ENCODE data around the gene SLC9C2. TPM values are rescaled to one million over a fixed set of nuclear protein-coding genes. Genes with fewer than 3 reads are reported as not detected.
"Not testable (repeated sequence)": the region's sequence is repeated elsewhere in the genome, so short reads cannot be mapped to it uniquely, and the experiment has no call there.

The SLC9C2 gene
- total RNA-seq, 1 donor from 2014 or later = 0.60 TPM

DNA sequence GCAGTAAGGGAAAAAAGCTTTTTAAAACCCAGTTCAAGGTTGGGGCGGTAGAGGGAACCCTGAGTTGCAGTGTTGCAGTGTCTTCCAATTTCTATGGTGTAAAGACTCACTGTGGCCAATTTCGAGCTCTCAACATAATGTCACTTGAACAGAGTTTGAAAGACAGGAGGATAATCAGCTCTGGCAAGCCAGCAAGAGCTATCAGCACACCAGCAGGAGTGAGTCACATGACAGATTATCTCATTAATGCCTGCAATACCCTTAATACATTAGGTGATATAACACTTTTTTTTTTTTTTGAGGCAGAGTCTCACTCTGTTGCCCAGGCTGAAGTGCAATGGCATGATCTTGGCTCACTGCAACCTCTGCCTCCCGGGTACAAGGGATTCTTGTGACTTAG, 22.8 kb downstream of the SLC9C2 start:
- DNase-seq (ENCODE audit: low read depth) = no peak

DNA sequence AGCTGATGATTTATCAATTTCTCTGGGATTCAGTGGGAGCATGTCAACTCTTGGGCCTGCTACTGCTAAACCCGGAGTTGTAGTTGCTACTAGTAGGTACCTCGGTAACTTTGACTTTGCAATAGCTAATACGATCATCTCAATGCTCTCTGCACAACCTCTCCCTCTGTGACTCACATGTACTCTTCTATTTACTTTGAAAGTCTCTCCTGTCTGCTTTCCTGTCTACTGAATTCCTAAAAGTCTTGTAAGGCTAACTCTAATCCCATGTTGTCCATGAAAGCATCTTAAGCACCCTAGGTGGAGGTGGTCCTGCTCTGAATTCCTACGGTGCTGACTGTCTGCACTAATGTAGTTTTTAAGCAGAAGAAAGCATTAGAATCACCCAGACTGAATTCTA, 29.3 kb downstream of the SLC9C2 start:
- DNase-seq (ENCODE audit: low read depth) = no peak

DNA sequence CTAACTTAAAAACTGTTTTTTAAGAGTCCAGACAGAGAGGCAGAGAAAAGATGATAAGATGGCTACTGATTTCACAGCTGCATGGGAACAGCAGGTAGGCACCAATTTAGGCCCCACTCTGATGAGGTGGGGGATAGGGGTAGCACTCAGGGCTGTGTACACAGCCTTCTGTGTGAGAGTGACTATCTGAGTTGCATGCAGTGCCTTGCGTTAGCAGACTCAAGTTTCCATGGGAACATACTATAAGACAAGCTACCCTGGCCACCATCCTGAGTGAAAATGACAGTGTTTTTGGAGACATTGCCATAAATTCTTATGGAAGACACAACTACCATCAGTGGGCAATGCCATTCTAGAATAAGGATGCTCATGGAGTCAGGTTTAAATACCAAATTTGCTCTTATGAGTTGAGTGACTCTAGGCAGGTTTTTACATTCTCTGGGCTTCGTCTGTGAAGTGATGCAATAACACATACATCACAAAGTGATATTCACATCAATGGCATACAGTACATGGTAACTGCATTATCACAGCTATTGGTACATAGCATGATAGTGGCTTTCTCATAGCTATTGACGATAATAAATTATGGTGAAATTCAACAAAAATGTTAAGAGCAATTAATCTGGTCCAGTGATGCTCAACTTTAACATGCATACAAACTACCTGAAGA, 30.5 kb downstream of the SLC9C2 start:
- DNase-seq (ENCODE audit: low read depth) = no peak

DNA sequence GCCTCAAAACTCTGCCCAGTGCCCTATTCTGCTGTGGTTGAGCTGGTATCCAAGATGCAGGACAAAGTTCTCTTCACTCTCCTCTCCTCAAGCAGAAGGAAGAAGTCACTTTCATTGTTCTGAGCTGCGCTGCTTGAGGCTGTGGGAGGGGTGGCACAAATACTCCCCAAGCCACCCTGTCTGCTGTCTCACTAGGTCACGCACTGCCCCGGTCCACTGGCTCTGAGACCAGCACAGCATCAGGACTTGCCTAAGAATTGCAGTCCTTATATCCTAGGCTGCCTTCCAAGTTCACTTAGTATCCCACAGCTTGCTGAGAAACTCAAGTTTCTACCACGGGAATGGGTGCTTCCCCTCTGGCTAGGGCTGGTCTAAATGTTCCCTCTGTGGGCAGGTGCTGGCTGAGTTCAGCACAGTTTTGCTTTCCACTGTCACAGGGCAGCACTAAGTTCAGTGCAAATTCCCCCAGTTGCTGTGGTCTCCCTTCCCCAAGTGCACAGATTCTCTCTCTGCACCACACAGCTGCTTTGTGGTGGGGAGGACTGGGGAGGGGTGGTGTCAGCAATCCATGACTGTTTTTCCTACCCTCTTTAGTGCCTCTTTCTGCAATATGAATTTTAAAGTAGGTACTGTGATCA, 32.4 kb downstream of the SLC9C2 start:
- DNase-seq (ENCODE audit: low read depth) = peak; percentile 6

DNA sequence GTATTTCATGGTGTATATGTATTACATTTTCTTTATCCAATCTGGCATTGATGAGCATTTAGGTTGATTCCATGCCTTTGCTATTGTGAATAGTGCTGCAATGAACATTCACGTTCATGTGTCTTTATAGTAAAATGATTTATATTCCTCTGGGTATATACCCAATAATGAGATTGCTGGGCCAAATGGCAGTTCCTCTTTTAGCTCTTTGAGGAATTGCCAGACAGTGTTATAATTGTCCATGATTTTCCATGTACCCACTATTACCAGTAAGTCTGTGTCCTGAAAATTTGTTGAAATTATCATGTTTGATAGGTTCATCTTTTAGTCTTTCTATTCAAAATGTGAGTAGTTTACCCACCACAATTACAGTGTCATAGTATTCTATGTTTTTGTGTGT, 34.4 kb downstream of the SLC9C2 start:
- DNase-seq (ENCODE audit: low read depth) = no peak

DNA sequence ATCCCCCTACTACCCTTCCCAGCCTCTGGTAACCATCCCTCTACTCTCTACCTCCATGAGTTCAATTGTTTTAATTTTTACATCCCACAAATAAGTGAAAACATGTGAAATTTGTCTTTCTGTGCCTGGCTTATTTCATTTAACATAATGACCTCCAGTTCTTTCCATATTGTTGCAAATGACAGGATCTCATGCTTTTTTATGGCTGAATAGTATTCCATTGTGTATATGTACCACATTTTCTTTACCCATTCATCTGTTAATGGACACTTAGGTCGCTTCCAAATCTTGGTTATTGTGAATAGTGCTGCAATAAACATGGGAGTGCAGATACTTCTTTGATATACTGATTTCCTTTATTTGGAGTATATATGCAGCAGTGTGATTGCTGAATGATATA, 39.0 kb downstream of the SLC9C2 start:
- not testable (repeated sequence) for DNase-seq (ENCODE audit: low read depth)

DNA sequence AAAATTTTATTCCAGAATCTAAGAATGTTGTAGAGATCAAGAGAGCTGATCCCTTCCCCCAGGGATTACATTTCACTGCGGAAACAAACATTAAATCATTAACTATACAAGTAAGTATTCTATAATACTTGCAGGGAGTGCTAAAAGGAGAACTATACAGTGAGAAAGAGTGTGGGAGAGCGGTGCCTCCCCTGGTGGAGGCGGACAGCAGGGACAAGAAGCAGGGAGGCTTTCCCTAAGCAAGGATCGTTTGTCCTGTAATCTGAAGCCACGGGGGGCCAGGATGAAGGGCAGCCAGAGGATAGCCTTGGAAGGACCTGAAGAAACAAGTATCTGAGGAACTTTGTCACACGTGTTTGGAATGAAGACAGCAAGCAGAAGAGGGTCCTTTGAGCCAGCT, 40.1 kb downstream of the SLC9C2 start:
- no peak for DNase-seq (ENCODE audit: low read depth)

DNA sequence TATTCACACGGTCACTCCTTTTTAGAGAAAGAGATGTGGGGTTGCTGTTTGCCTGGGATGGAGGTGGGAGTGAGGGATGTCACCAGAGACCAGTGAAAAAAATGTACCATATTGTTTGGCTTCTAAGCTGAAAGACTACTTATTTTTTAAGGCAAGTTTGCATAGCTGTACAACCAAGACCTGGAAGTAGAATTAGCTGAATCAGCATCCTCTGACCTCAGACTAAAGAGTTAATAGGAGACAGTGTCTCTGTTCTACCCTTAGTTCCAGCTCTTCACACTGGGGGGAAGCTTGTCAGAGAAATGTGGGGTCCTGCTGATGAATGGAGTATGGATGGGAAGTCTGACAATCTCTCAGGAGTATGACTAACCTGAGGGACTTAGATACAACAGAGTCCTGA, 41.6 kb downstream of the SLC9C2 start:
- DNase-seq (ENCODE audit: low read depth) = no peak

DNA sequence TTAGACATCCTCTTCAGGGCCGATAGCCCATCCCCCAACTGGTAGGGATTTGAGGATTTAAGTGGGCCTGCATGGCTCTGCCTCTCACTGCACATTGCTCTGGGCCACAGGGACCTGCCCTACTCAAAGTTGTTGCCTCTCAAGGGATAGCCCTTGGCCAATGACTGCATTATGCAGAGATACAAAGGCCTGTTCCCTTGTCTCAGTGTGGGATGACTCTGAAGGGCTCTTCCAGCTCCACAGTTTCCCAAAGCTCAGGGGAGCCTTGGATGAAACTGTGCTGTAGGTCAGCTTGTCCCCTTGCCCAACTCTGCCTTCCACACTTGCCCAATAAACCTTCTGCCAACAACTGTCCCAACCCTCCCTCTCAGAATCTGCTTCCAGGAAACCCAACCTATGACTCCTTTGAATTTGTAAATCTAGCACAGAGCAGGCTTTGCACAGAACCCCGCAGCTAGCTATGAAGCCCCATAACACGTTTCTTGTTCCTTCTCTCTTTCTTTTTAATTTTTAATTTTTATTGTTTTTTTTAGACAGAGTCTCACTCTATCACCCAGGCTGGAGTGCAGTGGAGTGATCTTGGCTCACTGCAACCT, 42.5 kb downstream of the SLC9C2 start:
- DNase-seq (ENCODE audit: low read depth) = no peak

DNA sequence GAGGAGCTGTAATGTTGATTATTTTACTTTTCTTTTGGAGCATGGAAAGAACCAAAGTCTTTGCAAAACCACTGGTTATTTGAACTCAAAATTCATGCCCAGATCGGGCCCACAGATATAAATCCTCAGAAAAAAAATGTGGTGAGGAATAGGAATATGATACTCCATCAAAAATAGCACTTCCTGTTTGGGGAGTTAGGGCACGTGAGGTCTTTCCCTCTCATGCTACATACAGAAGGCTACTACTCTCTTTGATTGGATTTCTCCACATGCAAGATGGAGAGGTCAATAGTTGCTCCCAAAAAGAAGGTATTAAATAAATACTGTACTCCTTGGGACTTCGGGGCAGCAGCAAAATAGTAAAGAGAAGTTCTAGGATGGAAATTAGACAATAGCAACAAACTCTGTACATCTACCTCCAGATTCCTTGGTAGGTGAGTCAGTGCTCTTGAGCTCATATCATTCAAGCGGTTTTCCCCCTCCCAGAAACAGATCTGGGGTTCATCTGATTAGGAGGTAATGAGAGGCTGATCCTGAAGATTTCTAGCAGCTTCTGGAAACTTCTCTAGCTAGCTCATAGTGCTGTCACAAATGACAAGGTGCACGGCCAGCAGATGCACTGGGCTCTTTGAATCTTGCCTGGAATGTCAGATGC, 47.1 kb downstream of the SLC9C2 start:
- DNase-seq (ENCODE audit: low read depth) = no peak

DNA sequence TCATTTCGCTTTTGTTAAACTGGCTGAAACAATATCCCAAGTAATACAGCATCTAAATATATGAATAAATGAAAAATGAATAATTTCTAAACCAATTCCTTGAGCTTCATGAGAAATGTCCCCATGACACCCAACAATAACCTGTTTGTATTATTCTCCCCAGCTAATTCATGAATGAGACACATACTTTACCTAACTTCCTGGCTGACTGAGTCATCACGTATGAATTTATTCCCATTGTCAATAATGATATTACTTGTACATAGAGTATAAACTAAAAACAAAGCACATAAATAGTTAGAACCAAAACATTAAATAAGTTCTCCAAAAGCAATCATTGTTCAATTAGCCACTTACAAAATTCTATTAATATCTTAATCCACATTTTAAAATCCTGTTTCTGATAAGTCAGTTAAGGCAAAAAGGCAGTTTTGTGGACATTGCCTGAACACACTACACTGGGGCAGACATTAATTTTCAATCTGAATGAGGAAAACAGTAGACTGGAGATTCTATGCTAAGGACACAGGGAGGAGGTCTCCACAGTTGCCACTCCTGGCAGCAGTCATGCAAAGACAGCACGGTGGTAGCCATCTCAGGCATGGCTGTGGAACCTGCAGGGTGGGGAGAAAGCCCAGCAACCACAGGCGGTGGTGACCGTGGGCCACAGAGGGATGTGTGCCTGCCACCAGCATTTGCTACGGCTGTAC, 48.2 kb downstream of the SLC9C2 start:
- DNase-seq (ENCODE audit: low read depth) = peak; percentile 43

DNA sequence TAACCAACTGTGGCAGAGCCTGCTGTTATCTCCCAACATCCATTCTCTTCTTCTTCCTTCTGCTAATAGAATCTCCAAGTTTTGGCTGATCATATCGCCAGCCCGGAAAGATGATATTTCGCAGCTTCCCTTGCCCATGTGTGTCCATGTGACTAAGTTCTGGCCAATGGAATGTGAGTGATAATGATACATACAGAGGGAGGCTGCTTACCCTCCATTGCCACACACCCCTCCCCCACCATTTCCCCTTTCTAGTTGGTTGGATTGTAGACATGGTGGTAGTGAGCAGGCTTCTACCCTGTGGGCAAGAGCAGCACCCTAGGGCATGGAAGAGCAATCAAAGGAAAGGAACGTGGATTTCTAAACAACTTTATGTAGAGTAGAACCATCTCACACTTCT, 48.8 kb downstream of the SLC9C2 start:
- DNase-seq (ENCODE audit: low read depth) = no peak

DNA sequence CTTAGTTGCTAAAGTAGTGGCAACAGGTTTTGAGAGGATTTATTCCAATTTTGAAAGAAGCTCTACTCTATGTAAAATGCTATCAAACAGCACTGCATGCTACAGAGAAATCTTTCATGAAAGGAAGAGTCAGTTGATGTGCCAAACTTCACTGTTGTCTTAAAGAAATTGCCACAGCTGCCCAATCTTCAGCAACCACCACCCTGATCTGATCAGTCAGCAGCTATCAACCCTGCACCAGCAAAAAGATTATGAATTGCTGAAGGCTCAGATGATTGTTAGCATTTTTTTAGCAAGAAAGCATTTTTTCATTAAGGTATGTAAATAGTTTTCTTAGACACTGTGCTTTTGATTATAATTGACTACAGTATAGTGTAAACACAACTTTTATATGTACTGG, 49.6 kb downstream of the SLC9C2 start:
- DNase-seq (ENCODE audit: low read depth) = no peak

DNA sequence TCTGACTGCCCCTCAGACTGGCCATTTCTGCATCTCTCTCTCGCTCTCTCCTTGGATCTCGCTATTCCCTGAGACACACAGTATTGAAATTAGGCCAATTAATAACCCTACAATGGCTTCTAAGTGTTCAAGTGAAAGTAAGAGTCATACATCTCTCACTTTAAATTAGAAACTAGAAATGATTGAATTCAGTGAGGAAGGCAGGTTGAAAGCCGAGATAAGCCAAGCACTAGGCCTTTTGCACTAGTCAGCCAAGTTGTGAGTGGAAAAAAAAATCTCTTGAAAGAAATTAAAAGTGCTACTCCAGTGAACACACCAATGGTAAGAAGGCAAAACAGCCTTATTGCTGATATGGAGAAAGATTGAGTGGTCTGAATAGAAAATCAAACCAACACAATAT, 51.2 kb downstream of the SLC9C2 start:
- DNase-seq (ENCODE audit: low read depth) = no peak

DNA sequence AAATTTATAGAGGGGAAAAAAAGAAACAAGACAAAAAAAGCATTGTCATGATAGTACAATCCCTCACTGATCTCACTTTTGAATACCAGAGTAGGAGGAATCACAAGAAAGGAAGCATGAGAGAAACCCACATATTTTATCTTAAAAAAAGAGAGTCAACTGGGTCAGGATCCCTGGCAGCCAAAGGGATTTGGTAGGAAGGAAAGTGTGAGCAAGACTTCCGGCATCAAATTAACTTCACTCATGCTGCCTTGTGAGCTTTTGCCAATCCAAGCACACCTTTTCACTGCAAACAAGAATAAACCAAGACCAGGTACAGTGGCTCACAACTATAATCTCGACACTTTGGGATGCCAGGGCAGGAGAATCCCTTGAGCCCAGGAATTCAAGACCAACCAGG, 53.1 kb downstream of the SLC9C2 start:
- DNase-seq (ENCODE audit: low read depth) = no peak

DNA sequence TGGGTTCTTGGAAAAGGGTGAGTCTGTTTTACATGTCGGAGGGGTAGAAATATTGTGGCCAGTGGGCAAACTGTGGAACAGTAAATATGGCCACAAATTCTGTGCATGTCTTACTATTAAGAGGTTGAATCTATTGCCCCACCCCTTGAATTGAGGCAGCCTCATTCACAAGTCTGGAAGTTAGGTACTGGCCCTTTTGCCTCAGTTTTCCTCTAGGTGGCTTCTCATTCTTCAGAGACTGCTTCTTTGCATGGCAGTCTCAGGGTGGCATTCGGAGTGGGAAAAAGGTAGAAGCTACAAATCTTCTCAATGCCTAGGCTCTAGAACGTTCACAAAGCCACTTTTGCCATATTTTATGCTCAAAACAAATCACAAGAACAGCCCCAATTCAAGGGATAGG, 57.2 kb downstream of the SLC9C2 start:
- DNase-seq (ENCODE audit: low read depth) = no peak

DNA sequence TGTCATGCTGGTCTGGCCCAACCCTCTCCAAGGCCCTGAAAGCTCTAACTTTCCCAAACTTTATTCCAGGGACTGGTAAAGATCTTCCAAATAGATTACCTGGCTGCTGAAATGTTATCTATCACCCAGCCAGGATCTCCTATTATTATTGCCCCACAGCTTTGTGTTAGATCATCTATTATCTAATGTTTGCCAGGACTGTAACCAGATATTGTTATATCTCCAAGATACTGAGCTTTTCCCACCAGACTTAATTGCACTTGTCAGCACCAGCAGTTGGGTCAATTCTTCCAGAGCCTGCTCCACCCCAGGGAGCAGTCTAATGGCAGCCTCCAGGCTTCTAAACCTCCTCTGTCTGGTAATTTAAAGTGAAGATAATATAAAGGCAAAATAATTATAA, 66.6 kb downstream of the SLC9C2 start:
- DNase-seq (ENCODE audit: low read depth) = no peak

DNA sequence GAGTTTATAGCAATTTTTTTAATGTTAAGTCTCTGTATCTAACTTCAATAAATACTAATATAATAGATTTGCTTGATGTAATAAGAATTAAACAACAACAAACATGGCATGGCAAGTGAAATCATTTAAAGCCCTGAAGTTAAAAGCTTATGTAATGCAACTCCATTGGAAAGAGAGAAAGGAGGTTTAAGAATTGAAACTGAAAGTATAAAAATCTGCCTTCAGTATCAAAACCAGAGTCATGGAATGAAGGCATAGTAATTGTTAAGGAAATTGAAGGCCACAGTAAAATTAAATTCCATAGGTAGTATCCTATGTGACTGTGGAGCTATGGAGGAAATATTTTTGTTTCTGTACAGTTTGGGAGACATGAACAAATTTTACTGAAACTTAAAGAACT, 70.6 kb downstream of the SLC9C2 start:
- peak; percentile 28 for DNase-seq (ENCODE audit: low read depth)

DNA sequence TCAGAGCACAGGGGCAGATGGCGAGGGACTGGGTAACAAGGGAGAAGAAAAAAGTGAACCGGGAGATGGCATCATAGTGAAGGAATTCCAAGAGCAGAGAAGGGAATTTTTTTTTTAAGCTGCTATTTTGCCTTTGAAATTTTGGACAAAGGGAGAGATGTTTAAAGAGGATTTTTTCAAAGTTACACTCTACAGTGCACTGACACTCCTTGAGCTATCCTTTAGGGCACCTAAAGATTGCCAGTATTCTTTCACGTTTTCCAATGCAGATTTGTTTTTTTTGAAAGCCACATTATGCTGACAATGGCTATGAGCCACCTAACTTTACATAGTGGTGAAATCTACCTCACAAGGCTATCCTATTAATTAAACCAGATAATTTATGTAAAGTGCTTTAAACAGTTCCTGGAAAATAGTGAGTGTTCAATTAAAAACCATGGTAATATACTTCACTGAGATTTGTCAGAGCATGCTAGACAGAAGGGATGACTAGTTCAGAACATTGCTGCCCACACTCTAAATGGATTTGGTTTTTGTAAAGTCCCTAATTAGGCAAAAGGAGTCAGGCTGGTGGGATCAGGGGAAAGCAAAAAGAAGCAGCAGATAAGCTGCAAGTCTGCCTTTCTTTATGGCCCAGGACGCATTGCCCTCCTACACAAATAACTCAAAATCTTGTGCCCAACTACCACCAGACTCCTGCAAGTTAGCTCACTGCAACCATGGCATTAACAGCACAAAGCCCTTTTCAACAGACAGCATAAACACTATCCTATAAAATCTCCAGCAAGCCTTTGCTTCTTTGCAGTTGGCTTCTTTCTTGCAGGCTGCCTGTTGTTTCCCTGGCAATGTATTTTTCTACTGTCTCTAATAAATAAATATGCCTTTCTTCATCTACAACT, 71.8 kb downstream of the SLC9C2 start:
- DNase-seq (ENCODE audit: low read depth) = peak; percentile 16

DNA sequence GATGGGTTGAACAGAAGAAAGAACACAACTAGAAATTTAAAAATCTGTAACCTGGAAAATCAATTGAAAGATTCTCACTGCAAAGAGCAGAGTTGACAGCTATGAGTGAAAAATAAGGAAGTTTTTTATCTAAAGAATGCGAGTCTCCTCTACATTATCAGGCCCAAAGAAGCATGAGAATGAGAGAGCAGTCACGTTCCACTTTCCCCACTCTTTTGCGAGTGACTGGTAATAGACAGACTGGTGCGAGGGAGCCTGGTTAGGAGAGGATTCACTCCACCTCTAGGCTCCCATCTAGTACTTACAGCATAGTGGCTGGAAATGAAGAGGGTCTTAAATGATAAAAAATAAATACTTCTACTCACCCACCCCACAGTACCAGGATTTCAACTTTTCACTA, 73.8 kb downstream of the SLC9C2 start:
- no peak for DNase-seq (ENCODE audit: low read depth)

DNA sequence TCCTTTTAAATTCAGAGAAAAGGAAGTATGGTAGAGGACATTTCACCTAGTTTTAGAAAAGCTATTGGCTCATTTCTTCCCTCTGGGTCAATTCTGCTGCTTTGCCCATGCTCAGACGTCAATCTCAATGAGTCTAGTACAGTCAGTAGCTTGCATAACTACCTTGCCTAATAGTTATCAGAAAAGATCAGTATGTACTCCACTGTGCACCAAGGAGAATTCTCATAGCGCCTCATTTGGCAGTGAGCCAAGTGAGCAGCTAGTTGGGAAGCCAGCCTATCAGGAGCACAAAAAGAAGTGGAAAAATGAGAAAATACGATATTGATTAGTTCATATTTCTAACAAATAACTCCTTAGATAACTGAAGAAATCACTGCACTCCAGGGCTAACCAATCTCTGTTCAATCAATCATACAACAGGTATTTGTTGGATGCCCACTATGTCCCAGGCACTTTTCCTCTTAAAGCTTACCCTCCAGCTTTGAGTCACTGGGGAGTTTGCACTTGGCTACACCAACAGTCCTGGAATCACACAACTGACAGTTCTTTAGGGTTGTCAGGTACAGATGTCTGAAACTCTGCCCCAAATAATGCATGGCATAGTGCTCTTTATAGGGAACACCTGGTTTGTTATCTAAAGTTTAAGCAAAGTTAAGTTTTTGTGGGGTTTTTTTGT, 75.6 kb downstream of the SLC9C2 start:
- DNase-seq (ENCODE audit: low read depth) = peak; percentile 65
